Activated naive CD8-positive, alpha-beta T cell treated with anti-CD3 and anti-CD28 coated beads for 36 hours (primary cell): ENCODE results near the gene MAN1B1. TPM values are rescaled to one million over a fixed set of nuclear protein-coding genes. Genes with fewer than 3 reads are reported as not detected.
A peak's percentile ranks its signal among the peaks of the same experiment; 100 is the strongest.
"Not testable (repeated sequence)": the region's sequence is repeated elsewhere in the genome, so short reads cannot be mapped to it uniquely, and the experiment has no call there.

Experiments
- DNase-seq: peaks from one replicate; pipeline ENCODE4 v3.0.0; 2021
- H3K27ac Mint-ChIP-seq: one replicate; pipeline ENCODE4 v1.8.0; 2022; ENCODE audit warnings: mild to moderate bottlenecking, moderate library complexity, mixed read lengths
- H3K27me3 Mint-ChIP-seq: one replicate; pipeline ENCODE4 v1.8.0; 2022; ENCODE audit warnings: mild to moderate bottlenecking, mixed read lengths
- H3K36me3 Mint-ChIP-seq: one replicate; pipeline ENCODE4 v1.8.0; 2021; ENCODE audit warnings: mild to moderate bottlenecking, mixed read lengths
- H3K4me1 Mint-ChIP-seq: one replicate; pipeline ENCODE4 v1.8.0; 2021; ENCODE audit warnings: mixed read lengths
- H3K4me3 Mint-ChIP-seq: one replicate; pipeline ENCODE4 v1.8.0; 2022; ENCODE audit warnings: mild to moderate bottlenecking, moderate library complexity, mixed read lengths
- H3K9me3 Mint-ChIP-seq: one replicate; pipeline ENCODE4 v1.8.0; 2022; ENCODE audit warnings: mixed read lengths
- total RNA-seq, 2 experiments: library from RNA; stranded (reverse); gene quantifications; one replicate each; pipeline ENCODE4 v1.2.3, GENCODE V29; 2021

Gene MAN1B1
- total RNA-seq, 2 experiments from 2014 or later = 24.7 to 25.1 TPM

DNA sequence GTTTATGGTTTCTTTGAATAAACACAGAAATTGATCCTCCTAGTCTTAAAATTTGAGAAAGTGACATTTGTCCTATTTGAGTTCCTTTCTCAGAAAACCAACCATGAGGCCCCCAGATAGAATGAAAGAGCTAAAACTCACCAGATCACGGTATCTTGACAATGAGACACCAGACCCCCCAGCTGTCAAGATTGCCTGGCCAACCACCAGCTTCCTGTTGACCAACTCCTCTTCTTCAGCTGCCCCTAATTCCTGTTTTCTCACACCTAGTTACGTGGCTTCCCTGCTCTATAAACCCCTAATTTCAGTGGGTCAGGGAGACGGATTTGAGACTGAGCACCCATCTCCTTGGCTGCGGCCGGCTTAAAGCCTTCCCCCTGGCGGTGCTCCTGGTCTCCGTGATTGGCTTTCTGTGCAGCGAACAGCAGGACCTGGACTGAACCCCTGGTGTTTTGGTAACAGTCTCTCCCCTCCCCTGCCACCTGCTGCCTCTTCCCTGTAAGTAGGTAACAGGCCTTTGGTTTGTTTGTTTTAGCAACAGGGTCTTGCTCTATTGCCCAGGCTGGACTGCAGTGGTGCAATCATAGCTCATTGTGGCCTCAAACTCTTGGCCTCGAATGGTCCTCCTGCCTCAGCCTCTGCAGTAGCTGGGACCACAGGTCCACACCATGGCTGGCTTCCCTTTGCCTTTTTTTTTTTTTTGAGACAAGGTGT is 28.1 kb upstream of the MAN1B1 start:
- Mint-ChIP-seq H3K27me3 (peaks cover 3% of the 10 kb centered on the region), H3K27ac (no peak overlapping the region), H3K9me3 (no peaks in the 10 kb centered on the region), H3K4me1 (no peaks in the 10 kb centered on the region), H3K36me3 (no peaks in the 10 kb centered on the region), H3K4me3 (no peak overlapping the region)
- DNase-seq = no peak

DNA sequence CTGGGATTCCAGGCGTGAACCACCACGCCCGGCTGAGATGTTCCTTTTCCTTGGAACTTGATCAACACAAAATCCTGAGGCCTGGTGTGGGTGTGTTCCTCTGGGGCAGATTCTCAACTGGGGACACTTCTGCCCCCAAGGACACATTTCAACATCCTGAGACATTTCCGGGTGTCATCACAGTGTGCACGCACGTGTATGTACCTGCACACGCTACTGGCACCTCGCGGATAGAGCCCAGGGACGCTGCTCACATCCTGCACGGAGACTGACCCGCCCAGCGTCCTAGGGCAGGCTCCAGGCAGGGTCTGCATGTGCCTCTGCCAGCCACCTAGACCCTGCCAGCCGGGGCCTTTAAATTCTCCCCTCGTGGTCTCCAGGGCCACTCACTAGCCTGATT is 24.4 kb upstream of the MAN1B1 start:
- Mint-ChIP-seq H3K27me3 (no peaks in the 10 kb centered on the region), H3K9me3 (no peaks in the 10 kb centered on the region), H3K36me3 (peaks cover 3% of the 10 kb centered on the region), H3K4me3 (no peak overlapping the region), H3K27ac (no peak overlapping the region), H3K4me1 (peaks cover 3% of the 10 kb centered on the region)
- no peak for DNase-seq

GRCh38 chr9:137062798-137063197 is 24.0 kb upstream of the MAN1B1 start:
- not testable (repeated sequence) for H3K9me3 Mint-ChIP-seq, H3K27me3 Mint-ChIP-seq, H3K27ac Mint-ChIP-seq, H3K4me3 Mint-ChIP-seq, H3K4me1 Mint-ChIP-seq, DNase-seq, H3K36me3 Mint-ChIP-seq

DNA sequence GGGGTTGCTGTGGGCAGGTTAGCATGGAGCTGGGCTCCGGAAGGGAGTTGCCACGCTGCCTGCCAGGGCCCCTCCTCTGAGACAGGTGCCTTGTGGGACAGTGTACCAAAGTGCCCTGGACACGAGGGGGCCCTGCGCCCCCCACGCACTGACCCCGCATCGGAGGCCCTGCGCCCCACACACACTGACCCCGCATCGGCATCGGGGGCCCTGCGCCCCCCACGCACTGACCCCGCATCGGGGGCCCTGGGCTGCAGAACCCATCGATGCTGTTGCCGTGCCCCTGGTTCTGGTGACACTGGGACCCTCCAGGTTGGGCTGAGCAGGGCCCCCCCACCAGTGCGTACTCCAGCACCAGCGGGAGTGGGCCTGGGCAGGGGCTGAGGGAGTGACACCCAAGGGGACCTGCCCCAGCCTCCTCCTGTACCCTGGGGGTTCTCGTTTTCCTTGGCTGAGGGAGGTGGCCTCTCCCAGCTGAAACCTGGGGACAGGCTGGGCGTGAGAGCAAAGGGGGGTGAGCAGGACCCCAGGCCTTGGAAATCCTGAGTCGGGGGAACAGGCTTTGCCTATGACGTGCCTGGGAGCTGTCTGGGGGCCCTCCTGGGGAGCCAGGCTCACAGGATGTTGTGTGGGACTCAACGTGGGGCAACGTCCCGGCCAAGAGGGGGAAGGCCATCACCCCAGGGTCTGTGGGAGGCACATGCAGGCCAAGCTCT is 23.3 kb upstream of the MAN1B1 start:
- Mint-ChIP-seq H3K27me3 (peaks cover 4% of the 10 kb centered on the region), H3K4me3 (no peak overlapping the region), H3K36me3 (peaks cover 3% of the 10 kb centered on the region), H3K4me1 (peaks cover 7% of the 10 kb centered on the region), H3K27ac (no peak overlapping the region), H3K9me3 (no peaks in the 10 kb centered on the region)
- DNase-seq = no peak

- peaks cover 3% of the 10 kb centered on the region for H3K36me3 Mint-ChIP-seq
- H3K4me3 Mint-ChIP-seq = no peak overlapping the region
- no peaks in the 10 kb centered on the region for H3K9me3 Mint-ChIP-seq
- peak; percentile 60 for DNase-seq
- H3K4me1 Mint-ChIP-seq = peaks cover 7% of the 10 kb centered on the region
- H3K27me3 Mint-ChIP-seq = peaks cover 4% of the 10 kb centered on the region
- H3K27ac Mint-ChIP-seq = no peak overlapping the region
Observed at GRCh38 chr9:137064027-137064879, 22.5 kb upstream of the MAN1B1 start.

DNA sequence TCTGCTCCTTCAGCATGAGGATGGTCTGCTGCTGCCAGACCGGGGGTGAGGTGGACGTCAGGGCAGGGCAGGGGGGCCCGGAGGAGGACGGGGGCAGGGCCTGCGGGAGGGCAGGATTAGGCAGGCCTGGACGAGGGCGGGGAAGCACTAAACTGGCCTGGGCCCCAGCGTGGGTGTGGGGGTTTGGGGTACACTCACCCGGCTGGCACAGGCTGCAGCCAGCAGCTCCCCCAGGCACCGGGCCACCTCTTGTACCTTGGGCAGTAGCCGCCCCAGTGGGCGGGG is 22.0 kb upstream of the MAN1B1 start:
- no peak overlapping the region for H3K4me3 Mint-ChIP-seq
- peaks cover 7% of the 10 kb centered on the region for H3K4me1 Mint-ChIP-seq
- H3K27me3 Mint-ChIP-seq = peaks cover 4% of the 10 kb centered on the region
- no peak for DNase-seq
- H3K36me3 Mint-ChIP-seq = peaks cover 3% of the 10 kb centered on the region
- no peaks in the 10 kb centered on the region for H3K9me3 Mint-ChIP-seq
- no peak overlapping the region for H3K27ac Mint-ChIP-seq

- Mint-ChIP-seq H3K4me3 (no peak overlapping the region), H3K9me3 (no peaks in the 10 kb centered on the region), H3K27ac (no peak overlapping the region), H3K36me3 (peaks cover 3% of the 10 kb centered on the region), H3K4me1 (peaks cover 7% of the 10 kb centered on the region), H3K27me3 (peaks cover 4% of the 10 kb centered on the region)
- no peak for DNase-seq
Observed at GRCh38 chr9:137065336-137065967, 21.3 kb upstream of the MAN1B1 start.

DNA sequence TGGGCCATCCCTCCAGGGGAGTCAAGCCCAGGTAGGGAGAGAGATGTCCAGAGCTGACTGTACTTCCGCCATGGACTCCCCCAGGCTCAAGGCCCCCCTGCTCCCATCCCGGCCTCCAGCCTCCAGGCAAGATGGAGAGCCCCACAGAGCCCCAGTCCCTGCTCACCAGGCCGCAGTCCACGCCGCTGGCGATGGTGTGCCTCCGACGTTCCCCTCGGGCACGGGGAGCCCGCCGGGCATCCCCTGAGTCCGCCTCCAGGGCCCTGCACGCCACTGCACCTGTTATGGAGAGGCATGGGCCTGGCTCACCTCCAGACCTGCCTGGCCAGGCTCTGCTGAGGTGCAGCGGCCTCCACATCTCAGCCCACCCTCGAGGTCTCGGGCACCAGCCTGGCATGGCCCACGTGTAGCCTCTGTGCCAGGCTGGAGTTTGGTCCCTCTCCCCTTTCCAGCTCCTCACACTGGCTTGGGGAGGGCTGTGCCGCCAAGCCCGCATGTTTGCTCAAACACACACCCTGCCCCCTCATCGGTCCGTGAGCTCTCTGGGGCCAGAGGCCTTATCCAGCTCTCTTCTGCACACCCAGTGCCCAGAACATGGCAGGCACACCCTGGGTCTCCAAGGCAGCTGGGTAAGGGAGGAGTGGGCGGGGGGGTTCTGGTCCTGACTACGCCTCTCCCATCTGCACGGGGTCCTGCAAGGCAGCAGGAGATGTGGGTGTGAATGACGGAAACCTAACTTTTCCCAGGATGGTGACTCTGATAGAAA is 20.5 kb upstream of the MAN1B1 start:
- Mint-ChIP-seq H3K27ac (no peak overlapping the region), H3K4me3 (no peak overlapping the region), H3K36me3 (peaks cover 3% of the 10 kb centered on the region), H3K4me1 (peaks cover 11% of the 10 kb centered on the region), H3K27me3 (peaks cover 4% of the 10 kb centered on the region), H3K9me3 (no peaks in the 10 kb centered on the region)
- DNase-seq = no peak

GRCh38 chr9:137067860-137068538 is 18.8 kb upstream of the MAN1B1 start:
- Mint-ChIP-seq H3K4me1 (peaks cover 11% of the 10 kb centered on the region), H3K4me3 (peak overlapping the region; percentile 56), H3K9me3 (no peaks in the 10 kb centered on the region), H3K27me3 (peaks cover 4% of the 10 kb centered on the region), H3K36me3 (peaks cover 3% of the 10 kb centered on the region), H3K27ac (no peak overlapping the region)
- peak; percentile 88 for DNase-seq

- peaks cover 3% of the 10 kb centered on the region for H3K36me3 Mint-ChIP-seq
- H3K4me1 Mint-ChIP-seq = peaks cover 11% of the 10 kb centered on the region
- H3K9me3 Mint-ChIP-seq = no peaks in the 10 kb centered on the region
- H3K4me3 Mint-ChIP-seq = peak overlapping the region; percentile 66
- no peak overlapping the region for H3K27ac Mint-ChIP-seq
- H3K27me3 Mint-ChIP-seq = peaks cover 4% of the 10 kb centered on the region
- no peak for DNase-seq
Observed at GRCh38 chr9:137068539-137069507, 18.0 kb upstream of the MAN1B1 start.

GRCh38 chr9:137069508-137070091 is 17.2 kb upstream of the MAN1B1 start:
- no peaks in the 10 kb centered on the region for H3K36me3 Mint-ChIP-seq
- no peaks in the 10 kb centered on the region for H3K9me3 Mint-ChIP-seq
- H3K27me3 Mint-ChIP-seq = peaks cover 4% of the 10 kb centered on the region
- no peak overlapping the region for H3K27ac Mint-ChIP-seq
- peaks cover 8% of the 10 kb centered on the region for H3K4me1 Mint-ChIP-seq
- H3K4me3 Mint-ChIP-seq = peak overlapping the region; percentile 66
- no peak for DNase-seq

GRCh38 chr9:137070201-137070905 is 16.4 kb upstream of the MAN1B1 start, which contains the start of gene SAPCD2:
TSS of gene SAPCD2 (minus strand) at chr9:137070557. CDS start at chr9:137070460, 97 bp downstream.
- Mint-ChIP-seq H3K4me3 (peak within 1 kb of the TSS; percentile 74), H3K36me3 (no peaks in the 10 kb centered on the region), H3K27ac (peak within 1 kb of the TSS; percentile 46), H3K27me3 (peaks cover 4% of the 10 kb centered on the region), H3K4me1 (peaks cover 8% of the 10 kb centered on the region), H3K9me3 (no peaks in the 10 kb centered on the region)
- peak; percentile 89 for DNase-seq
